ENCODE measurements around the gene TCEAL2.
A peak's percentile ranks its signal among the peaks of the same experiment; 100 is the strongest.
"Not testable (repeated sequence)": the region's sequence is repeated elsewhere in the genome, so short reads cannot be mapped to it uniquely, and the experiment has no call there.

TCEAL2 gene

DNA sequence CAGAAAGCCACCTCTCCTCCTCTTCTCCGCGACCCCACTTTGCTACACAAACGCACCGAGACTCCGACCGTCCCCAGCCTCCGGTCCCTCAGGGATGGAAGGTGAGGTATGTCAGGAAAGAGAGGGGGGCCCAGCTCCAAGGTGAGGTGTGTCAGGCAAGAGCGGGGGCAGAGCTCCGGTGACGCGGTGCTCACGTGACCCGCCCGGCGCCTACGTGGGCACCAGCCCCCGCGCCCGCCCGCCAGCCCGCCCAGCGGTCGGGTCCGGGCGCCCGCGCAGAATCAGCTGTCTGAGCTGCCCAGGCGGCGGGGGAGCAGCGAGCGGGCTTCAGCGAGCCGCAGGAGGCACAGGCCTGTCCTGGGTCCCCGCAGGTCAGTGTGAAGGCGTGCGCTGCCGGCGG lies at the start of gene TCEAL2:
TSS of gene TCEAL2 (plus strand) at position 244 of the 400 bp plus-strand sequence. CDS start 1,152 bp downstream, outside the sequence.
- not testable (repeated sequence) for DNase-seq (ENCODE audit: low read depth in 2 of 2)

- DNase-seq (ENCODE audit: low read depth in 2 of 2) = no peak
Observed at GRCh38 chrX:102077426-102077825, 48.1 kb upstream of the TCEAL2 start.

DNA sequence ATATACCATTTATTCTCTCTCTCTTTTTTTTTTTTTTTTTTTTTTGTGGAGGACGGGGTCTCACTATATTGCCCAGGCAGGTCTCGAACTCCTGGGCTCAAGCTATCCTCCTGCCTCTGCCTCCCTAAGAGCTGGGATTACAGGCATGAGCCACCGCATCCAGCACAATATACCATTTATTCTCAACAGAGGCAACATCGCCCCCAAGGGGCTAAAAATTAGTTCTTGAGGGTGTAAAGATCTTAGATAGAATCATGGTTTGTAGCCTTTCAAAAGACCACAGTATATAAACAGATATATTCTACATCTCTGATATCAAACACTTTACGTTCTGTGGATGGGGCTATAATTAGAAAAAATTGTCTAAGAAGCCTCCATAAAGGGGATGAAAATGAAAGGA lies 39.8 kb upstream of the TCEAL2 start:
- DNase-seq (ENCODE audit: low read depth in 2 of 2) = no peak

DNA sequence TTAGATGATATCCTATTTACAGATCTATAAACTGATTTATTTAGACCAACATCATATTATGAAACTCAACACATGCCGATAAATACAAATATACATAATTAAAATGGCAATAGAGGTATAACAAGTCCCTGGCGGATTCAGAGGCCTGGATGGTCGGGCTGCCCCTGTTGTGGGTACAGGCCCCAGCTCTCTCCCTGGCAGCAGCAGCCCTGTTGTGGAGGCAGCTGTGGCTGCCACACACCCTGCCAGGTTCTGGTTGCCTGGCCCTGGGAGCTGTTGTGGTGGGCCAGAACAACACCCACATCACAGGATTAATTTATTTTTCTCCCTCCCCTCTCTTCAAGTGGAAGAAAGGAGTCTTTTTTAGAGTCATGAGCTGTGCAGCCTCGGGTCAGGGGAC lies 12.1 kb upstream of the TCEAL2 start:
- no peak for DNase-seq (ENCODE audit: low read depth in 2 of 2)

- DNase-seq (ENCODE audit: low read depth in 2 of 2) = no peak
Observed at GRCh38 chrX:102115748-102116147, 9.7 kb upstream of the TCEAL2 start.

GRCh38 chrX:102125014-102125413 lies 465 bp upstream of the TCEAL2 start:
- DNase-seq (ENCODE audit: low read depth in 2 of 2) = not testable (repeated sequence)

DNA sequence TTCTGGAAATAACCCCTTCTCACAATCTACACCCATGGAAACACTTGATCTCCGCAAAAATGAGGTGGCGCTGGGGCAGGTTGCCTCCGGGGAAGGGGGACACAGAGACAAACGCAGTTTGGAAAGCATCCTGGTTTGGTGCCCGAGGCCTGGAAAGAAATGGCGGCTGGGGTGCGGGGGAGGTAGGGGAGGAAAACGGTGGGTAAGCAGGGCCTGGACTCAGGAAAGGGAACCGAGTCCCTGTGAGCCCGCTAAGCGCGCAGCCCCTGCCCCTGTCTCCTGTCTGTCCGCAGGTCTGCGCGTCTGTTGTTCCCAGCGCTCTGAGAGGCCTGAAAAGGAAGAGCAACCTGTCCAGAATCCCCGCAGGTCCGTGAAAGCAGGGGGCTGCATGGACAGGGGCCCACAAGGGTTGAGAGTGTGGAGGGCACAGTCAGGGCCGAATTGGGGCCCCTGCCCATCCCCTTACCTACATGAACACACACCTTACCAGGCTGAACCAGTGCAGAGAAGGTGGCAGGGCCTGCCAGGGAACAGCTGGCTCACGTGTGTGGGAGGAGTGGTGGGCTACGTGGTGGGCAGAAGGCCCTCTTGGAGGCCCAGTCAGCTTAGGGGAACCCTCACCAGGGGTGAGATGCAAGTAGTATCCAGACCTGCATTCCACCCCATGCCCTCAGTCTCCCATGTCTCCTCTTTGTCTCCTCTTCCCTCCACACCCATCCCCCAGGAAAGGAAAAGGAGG lies 770 bp downstream of the TCEAL2 start:
- not testable (repeated sequence) for DNase-seq (ENCODE audit: low read depth in 2 of 2)

- DNase-seq (ENCODE audit: low read depth in 2 of 2) = no peak
Observed at GRCh38 chrX:102126863-102127262, 1.4 kb downstream of the TCEAL2 start.

- no peak for DNase-seq (ENCODE audit: low read depth in 2 of 2)
Observed at GRCh38 chrX:102129473-102129872, 4.0 kb downstream of the TCEAL2 start.

- no peak for DNase-seq (ENCODE audit: low read depth in 2 of 2)
Observed at GRCh38 chrX:102138064-102138463, 12.6 kb downstream of the TCEAL2 start.

DNA sequence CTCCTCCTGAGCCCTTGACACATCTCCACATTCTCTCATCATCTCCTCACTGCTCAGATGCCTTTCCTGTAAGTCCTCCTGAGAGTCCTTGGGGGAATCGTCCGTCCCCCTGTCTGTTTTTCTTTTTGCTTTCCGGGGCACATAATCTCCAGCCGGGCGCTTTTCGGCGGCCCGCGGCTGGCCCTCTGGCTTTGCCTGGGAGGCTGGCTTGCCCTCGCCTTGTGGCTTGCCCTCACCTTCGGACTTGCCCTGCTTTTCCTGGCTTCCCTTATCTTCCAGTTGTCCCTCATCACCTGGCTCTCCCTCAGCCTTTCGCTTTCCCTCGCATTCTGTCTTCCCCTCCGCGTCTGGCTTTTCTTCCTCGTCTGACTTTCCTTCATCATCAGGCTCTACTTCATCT lies 15.4 kb downstream of the TCEAL2 start:
- not testable (repeated sequence) for DNase-seq (ENCODE audit: low read depth in 2 of 2)

- not testable (repeated sequence) for DNase-seq (ENCODE audit: low read depth in 2 of 2)
Observed at GRCh38 chrX:102141631-102142030, 16.2 kb downstream of the TCEAL2 start.

GRCh38 chrX:102142274-102142673 lies 16.8 kb downstream of the TCEAL2 start, which contains the start of gene TCEAL6:
Gene TCEAL6, minus strand, starts transcription at chrX:102142481.
- not testable (repeated sequence) for DNase-seq (ENCODE audit: low read depth in 2 of 2)

DNA sequence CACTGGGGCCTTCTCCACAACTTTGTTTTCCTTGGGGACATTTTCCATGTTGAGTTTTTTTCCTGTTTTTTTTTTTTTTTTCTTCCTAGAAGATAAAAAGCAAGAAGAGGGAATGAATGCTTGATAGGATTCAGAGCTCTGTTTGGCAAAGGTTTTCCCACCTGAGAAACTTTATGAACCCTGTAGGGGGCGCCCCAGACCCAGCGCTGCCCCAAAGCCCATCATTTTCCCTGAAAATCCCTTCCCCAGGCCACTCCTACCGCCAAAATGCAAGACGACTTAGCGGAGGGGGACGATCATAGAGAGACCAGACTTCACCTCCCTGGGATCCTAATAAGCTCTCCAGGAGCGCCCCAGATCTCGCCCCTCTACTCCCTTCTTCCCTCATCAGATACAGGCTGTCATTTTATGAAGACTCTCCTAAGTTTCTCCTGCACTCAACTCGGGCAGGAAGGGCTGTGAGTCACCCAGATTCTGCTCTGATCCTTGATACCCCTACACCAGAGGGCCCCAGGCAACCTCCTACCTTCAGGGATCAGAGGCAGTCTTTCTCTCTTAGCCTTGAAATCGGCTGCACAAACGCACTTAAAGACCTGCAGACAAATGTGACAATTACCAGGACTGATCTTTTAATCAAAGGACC lies 28.9 kb downstream of the TCEAL2 start:
- no peak for DNase-seq (ENCODE audit: low read depth in 2 of 2)

DNA sequence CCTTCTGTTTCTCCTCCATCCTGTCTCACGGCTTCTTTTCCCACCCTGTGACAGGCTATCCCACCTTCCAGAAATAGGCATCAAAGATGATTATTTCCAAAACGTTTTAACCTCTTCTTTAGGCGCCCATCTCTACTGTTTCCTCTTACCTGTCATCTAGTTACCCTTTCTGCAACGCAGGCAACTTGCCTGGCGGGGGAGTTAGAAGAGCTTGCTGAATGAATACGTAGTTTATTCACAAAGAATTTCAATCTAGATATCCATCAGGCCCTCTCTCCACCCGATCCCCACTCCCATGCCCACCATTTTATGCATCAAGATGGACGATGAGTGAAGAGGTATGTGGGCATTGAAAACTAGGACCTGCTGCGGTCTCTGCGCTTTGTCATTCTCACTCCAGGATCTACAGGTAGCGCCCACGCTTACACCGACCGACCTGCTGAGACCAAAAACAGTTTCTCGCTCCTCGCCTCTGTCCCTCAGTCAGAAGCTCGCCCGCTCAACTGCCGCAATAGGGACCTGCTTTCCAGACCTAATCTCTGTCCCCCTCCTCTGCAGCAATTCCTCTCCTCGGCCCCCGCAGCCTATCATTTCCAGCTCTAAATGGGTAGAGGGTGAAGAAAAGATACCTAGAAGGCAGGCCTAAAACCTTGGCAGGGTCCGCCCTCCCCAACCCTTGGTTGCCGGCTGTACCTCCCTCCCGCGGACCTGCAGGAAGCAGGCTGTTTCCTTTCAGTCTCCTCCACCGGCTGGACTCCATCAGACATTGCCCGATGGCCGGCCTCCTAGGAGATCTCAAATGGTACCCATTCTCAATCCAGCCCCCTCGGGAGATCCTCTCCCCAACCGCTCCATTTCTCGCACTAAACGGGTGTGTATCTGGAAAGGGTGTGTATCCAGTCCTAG lies 29.7 kb downstream of the TCEAL2 start:
- no peak for DNase-seq (ENCODE audit: low read depth in 2 of 2)

- DNase-seq (ENCODE audit: low read depth in 2 of 2) = peak; percentile 2 to 4
Observed at GRCh38 chrX:102155806-102156179, 30.3 kb downstream of the TCEAL2 start, which contains the start of gene BEX5. Gene BEX5, minus strand, starts transcription at chrX:102155977. Its CDS starts 1,712 bp downstream, at chrX:102154265.

All from fibroblast of skin of left biceps (primary cell).